ENCODE measurements around the gene ARHGEF28. TPM values are rescaled to one million over a fixed set of nuclear protein-coding genes. Genes with fewer than 3 reads are reported as not detected.

ARHGEF28 gene
- total RNA-seq, 4 donors from 2014 or later: 13.3 to 19.0 (median 16.9) TPM

Small RNAs within 50 kb of the gene (small RNA-seq; reads per million reads assigned to genes)
- gene RNU7-196P: 0 reads per million in 2 donors

Other genes starting within 250 kb of the ARHGEF28 start
- 10 to 100 TPM in 1 of 4 donors, 1 to 10 TPM in 3; 1.7 to 22.7 (median 4.5) TPM for gene FOXD1, start 177.4 kb upstream of the ARHGEF28 start, total RNA-seq
- 100 to 1,000 TPM; 274 to 353 (median 301) TPM for gene BTF3, start 127.8 kb upstream of the ARHGEF28 start, total RNA-seq
- 10 to 100 TPM; 25.7 to 57.8 (median 27.6) TPM for gene ANKRA2, start 60.6 kb upstream of the ARHGEF28 start, total RNA-seq
- gene UTP15, start 60.5 kb upstream of the ARHGEF28 start, total RNA-seq: 10 to 100 TPM; 10.3 to 21.7 (median 18.9) TPM